A172 (cell line): ENCODE results near the gene SMC3. TPM values are rescaled to one million over a fixed set of nuclear protein-coding genes. Genes with fewer than 3 reads are reported as not detected.
"Not testable (repeated sequence)": the region's sequence is repeated elsewhere in the genome, so short reads cannot be mapped to it uniquely, and the experiment has no call there.

Source experiments
- DNase-seq: peaks from one replicate; pipeline ENCODE4 v3.0.0-alpha.2; 2015; ENCODE audit warnings: low spot score
- total RNA-seq: library from RNA; depleted of rRNA; stranded (reverse); fragments of >200 nt; shearing (Covaris generic); gene quantifications from 2 replicates; pipeline ENCODE4 v1.2.3, GENCODE V29; 2014

Gene SMC3
- total RNA-seq, 1 experiment from 2014 or later = 89.3 TPM

GRCh38 chr10:110623316-110623715, 55.8 kb downstream of the SMC3 start:
- not testable (repeated sequence) for DNase-seq

- DNase-seq = no peak
Observed at GRCh38 chr10:110625356-110625894, 57.9 kb downstream of the SMC3 start.

- DNase-seq = no peak
Observed at GRCh38 chr10:110625951-110626855, 58.7 kb downstream of the SMC3 start.

- no peak for DNase-seq
Observed at GRCh38 chr10:110628161-110628560, 60.7 kb downstream of the SMC3 start.

- peak; percentile 13 for DNase-seq
Observed at GRCh38 chr10:110629680-110630191, 62.2 kb downstream of the SMC3 start.

- no peak for DNase-seq
Observed at GRCh38 chr10:110631934-110632333, 64.4 kb downstream of the SMC3 start.

GRCh38 chr10:110632591-110633215, 65.2 kb downstream of the SMC3 start:
- DNase-seq = no peak

- DNase-seq = peak; percentile 11
Observed at GRCh38 chr10:110634527-110635209, 67.2 kb downstream of the SMC3 start.

GRCh38 chr10:110636572-110636931, 69.1 kb downstream of the SMC3 start:
- DNase-seq = no peak

- DNase-seq = peak; percentile 41
Observed at GRCh38 chr10:110636932-110637557, 69.5 kb downstream of the SMC3 start.

GRCh38 chr10:110637558-110638053, 70.1 kb downstream of the SMC3 start:
- DNase-seq = peak; percentile 36

- no peak for DNase-seq
Observed at GRCh38 chr10:110638319-110638718, 70.8 kb downstream of the SMC3 start.

GRCh38 chr10:110639046-110639445, 71.6 kb downstream of the SMC3 start:
- DNase-seq = not testable (repeated sequence)

- not testable (repeated sequence) for DNase-seq
Observed at GRCh38 chr10:110639858-110640257, 72.4 kb downstream of the SMC3 start.

- peak; percentile 78 for DNase-seq
Observed at GRCh38 chr10:110641256-110641655, 73.8 kb downstream of the SMC3 start.

- DNase-seq = no peak
Observed at GRCh38 chr10:110642204-110643034, 74.9 kb downstream of the SMC3 start.

GRCh38 chr10:110643035-110643652, 75.6 kb downstream of the SMC3 start:
- no peak for DNase-seq

GRCh38 chr10:110643653-110644597, 76.4 kb downstream of the SMC3 start, which contains the start of gene RBM20:
RBM20 (plus strand) TSS chr10:110644336; CDS start chr10:110644455, 119 bp downstream.
- DNase-seq = peak; percentile 24
